Right cardiac atrium (tissue), 5 donors: Measurements from ENCODE around the gene CHPT1. TPM values are rescaled to one million over a fixed set of nuclear protein-coding genes. Genes with fewer than 3 reads are reported as not detected.

Experiments
- polyA plus RNA-seq: library from polyadenylated mRNA; stranded (reverse); fragments of 200-250 nt; gene quantifications from one replicate; pipeline ENCODE4 v1.2.3, GENCODE V29; 2013
- total RNA-seq, 4 donors: library from RNA; stranded (reverse); fragmentation: NEBNext Ultra II Directional; extraction: Animal tissue kit (Norgen Biotek cat#: 25700); gene quantifications; one replicate each; pipeline ENCODE4 v1.2.1, GENCODE V29; 2021
- donor health status: healthy with polysubstance abuse.
- donor health status: DM: no; HTN: yes; CAD: no.
- donor health status: DM: no; HTN: no; CAD: no.
- donor health status: DM: no; HTN: yes; CAD: no; lungs with severe emphysema.
- donor health status: DM: yes; HTN: yes; CAD: no.

CHPT1 gene
- total and polyA plus RNA-seq, 5 donors: 148 to 182 (median 168) TPM

Other genes with a start within 250 kb of the CHPT1 start
- gene SPIC, start 222.3 kb upstream of the CHPT1 start, total RNA-seq: not detected
- gene SPIC, start 222.3 kb upstream of the CHPT1 start, polyA plus RNA-seq: not detected
- gene MYBPC1, start 102.7 kb upstream of the CHPT1 start, total RNA-seq: 10 to 100 TPM; 10.3 to 27.9 (median 18.8) TPM
- 15.7 TPM for gene MYBPC1, start 102.7 kb upstream of the CHPT1 start, polyA plus RNA-seq
- gene SYCP3, start 41.8 kb downstream of the CHPT1 start, total RNA-seq: under 1 TPM in 1 of 4 donors, not detected in 3; 0.18 TPM
- 0.05 TPM for gene SYCP3, start 41.8 kb downstream of the CHPT1 start, polyA plus RNA-seq
- 10 to 100 TPM; 46.7 to 53.6 (median 50.7) TPM for gene GNPTAB, start 133.3 kb downstream of the CHPT1 start, total RNA-seq
- 25.6 TPM for gene GNPTAB, start 133.3 kb downstream of the CHPT1 start, polyA plus RNA-seq
- gene DRAM1, start 179.9 kb downstream of the CHPT1 start, total RNA-seq: 10 to 100 TPM in 1 of 4 donors, 1 to 10 TPM in 3; 6.3 to 13.3 (median 9.0) TPM
- 4.7 TPM for gene DRAM1, start 179.9 kb downstream of the CHPT1 start, polyA plus RNA-seq